Measurements from ENCODE around the gene MAP2K5.

DNA sequence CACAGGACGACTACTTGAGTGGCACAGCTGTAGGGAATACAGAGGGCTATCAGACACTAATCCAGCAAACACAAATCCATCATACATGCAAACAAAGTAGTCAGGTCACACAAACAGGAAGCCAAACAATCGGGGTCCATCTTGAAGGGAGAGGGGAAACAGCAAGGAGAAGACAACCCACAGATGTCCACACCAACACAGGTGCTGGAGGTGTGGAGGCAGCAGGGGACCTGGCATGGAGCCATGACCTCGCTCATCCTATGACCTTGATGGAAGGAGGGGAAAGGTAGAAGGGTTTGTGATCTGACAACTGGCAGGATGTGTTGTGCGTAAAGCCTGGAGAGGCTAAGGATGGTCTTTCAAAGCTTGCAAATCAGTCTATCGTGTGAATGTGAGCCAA, 242.9 kb downstream of the MAP2K5 start:
- TF ChIP-seq, protein P1, sequence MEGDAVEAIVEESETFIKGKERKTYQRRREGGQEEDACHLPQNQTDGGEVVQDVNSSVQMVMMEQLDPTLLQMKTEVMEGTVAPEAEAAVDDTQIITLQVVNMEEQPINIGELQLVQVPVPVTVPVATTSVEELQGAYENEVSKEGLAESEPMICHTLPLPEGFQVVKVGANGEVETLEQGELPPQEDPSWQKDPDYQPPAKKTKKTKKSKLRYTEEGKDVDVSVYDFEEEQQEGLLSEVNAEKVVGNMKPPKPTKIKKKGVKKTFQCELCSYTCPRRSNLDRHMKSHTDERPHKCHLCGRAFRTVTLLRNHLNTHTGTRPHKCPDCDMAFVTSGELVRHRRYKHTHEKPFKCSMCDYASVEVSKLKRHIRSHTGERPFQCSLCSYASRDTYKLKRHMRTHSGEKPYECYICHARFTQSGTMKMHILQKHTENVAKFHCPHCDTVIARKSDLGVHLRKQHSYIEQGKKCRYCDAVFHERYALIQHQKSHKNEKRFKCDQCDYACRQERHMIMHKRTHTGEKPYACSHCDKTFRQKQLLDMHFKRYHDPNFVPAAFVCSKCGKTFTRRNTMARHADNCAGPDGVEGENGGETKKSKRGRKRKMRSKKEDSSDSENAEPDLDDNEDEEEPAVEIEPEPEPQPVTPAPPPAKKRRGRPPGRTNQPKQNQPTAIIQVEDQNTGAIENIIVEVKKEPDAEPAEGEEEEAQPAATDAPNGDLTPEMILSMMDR (conservative IDR thresholded peaks at IDR 0.05 in 1 of 2, IDR thresholded peaks at IDR 0.05 in 1 of 2; ENCODE audit: extremely low read depth in 1 of 2, insufficient read depth in 1 of 2, low read depth in 1 of 2, low read length in 2 of 2), result no peak
- no peak for TF ChIP-seq EZH2 (IDR thresholded peaks at IDR 0.05; ENCODE audit: borderline replicate concordance, low read length)
